IMR-90 (cell line): Measurements from ENCODE around the gene ADAMTSL2. TPM values are rescaled to one million over a fixed set of nuclear protein-coding genes. Genes with fewer than 3 reads are reported as not detected.

Source experiments
- ATAC-seq: fragments of 200-7000 bp; cut with Tn5 transposase; 2 replicates; pipeline ENCODE4 v1.9.1; 2020; ENCODE audit warnings: low read depth, mild to moderate bottlenecking, moderate library complexity
- BruUV-seq: library from RNA; stranded (reverse); fragments of 400-500 nt; replicated peaks from 2 replicates; lab custom pipeline; 2021; lab: Mats Ljungman, UMichigan
- CTCF ChIA-PET: fragments of 300-600 bp; formaldehyde crosslinking; extraction: SDS; loops from one replicate; lab custom pipeline; 2021; ENCODE audit warnings: antibody characterized with exemption; lab: Yijun Ruan, JAX
- POLR2A ChIA-PET: fragments of 300-600 bp; sonication (Branson Sonifier 250); formaldehyde crosslinking; loops from one replicate; lab custom pipeline; 2022; ENCODE audit warnings: antibody characterized with exemption; ENCODE audit not compliant: unreplicated experiment; lab: Charles Lee
- DNase-seq: peaks from one replicate; pipeline ENCODE4 v3.0.0; 2013
- H2AFZ ChIP-seq: replicated peaks from 2 replicates; pipeline ENCODE3; 2013; ENCODE audit warnings: low read length, mild to moderate bottlenecking; ENCODE audit not compliant: poor library complexity
- H2AK5ac ChIP-seq: 2 replicates; pipeline ENCODE4 v1.6.1; 2013; ENCODE audit warnings: low read depth, low read length, inconsistent platforms
- H2AK9ac ChIP-seq: replicated peaks from 2 replicates; pipeline ENCODE3; 2013; ENCODE audit warnings: mild to moderate bottlenecking, low read depth, low read length, moderate library complexity; ENCODE audit not compliant: poor library complexity
- H2BK120ac ChIP-seq: 2 replicates; pipeline ENCODE4 v1.6.1; 2013; ENCODE audit warnings: low read depth, low read length, inconsistent platforms
- H2BK15ac ChIP-seq: 3 replicates; pipeline ENCODE4 v1.6.1; 2013; ENCODE audit warnings: low read depth, low read length, inconsistent platforms
- H2BK20ac ChIP-seq: 2 replicates; pipeline ENCODE4 v1.6.1; 2013; ENCODE audit warnings: low read depth, mild to moderate bottlenecking, inconsistent platforms, low read length, moderate library complexity
- H2BK5ac ChIP-seq: 2 replicates; pipeline ENCODE4 v1.6.1; 2013; ENCODE audit warnings: mild to moderate bottlenecking, low read depth, low read length, inconsistent platforms; ENCODE audit not compliant: poor library complexity, severe bottlenecking
- H3K14ac ChIP-seq: replicated peaks from 2 replicates; pipeline ENCODE4 v1.6.1; 2013; ENCODE audit warnings: low read depth, low read length, inconsistent platforms
- H3K18ac ChIP-seq: 2 replicates; pipeline ENCODE4 v1.6.1; 2013; ENCODE audit warnings: low read depth, low read length, control low read depth
- H3K23ac ChIP-seq: 2 replicates; pipeline ENCODE4 v1.6.1; 2013; ENCODE audit warnings: low read depth, low read length, inconsistent platforms
- H3K27ac ChIP-seq: 2 replicates; pipeline ENCODE4 v1.5.1; 2013; ENCODE audit warnings: mild to moderate bottlenecking, control low read depth, low read length; ENCODE audit not compliant: insufficient read depth
- H3K27me3 ChIP-seq: 2 replicates; pipeline ENCODE4 v1.6.1; 2013; ENCODE audit warnings: low read length; ENCODE audit not compliant: control insufficient read depth, insufficient read depth
- H3K36me3 ChIP-seq: 2 replicates; pipeline ENCODE4 v1.6.1; 2013; ENCODE audit warnings: low read length, mixed read lengths; ENCODE audit not compliant: control insufficient read depth, insufficient read depth
- H3K4ac ChIP-seq: 2 replicates; pipeline ENCODE4 v1.6.1; 2013; ENCODE audit warnings: low read depth, low read length, inconsistent platforms
- H3K4me1 ChIP-seq: 2 replicates; pipeline ENCODE4 v1.6.1; 2013; ENCODE audit warnings: low read length, mixed read lengths; ENCODE audit not compliant: control insufficient read depth, insufficient read depth
- H3K4me2 ChIP-seq: 2 replicates; pipeline ENCODE4 v1.6.1; 2013; ENCODE audit warnings: low read depth, mild to moderate bottlenecking, control low read depth, low read length, moderate library complexity
- H3K4me3 ChIP-seq: 2 replicates; pipeline ENCODE4 v1.5.1; 2013; ENCODE audit warnings: low read depth, mild to moderate bottlenecking, control low read depth, low read length, moderate library complexity; ENCODE audit not compliant: insufficient read depth
- H3K56ac ChIP-seq: 2 replicates; pipeline ENCODE4 v1.6.1; 2013; ENCODE audit warnings: low read length, inconsistent platforms; ENCODE audit not compliant: insufficient read depth; ENCODE audit errors: extremely low read depth
- H3K79me1 ChIP-seq, 2 experiments: 2 replicates each; pipeline ENCODE4 v1.6.1; 2013; ENCODE audit warnings: low read length in 2 of 2, inconsistent platforms in 1 of 2, low read depth in 1 of 2
- H3K9ac ChIP-seq: 2 replicates; pipeline ENCODE4 v1.6.1; 2013; ENCODE audit warnings: low read depth, low read length, control low read depth
- H3K9me1 ChIP-seq: 2 replicates; pipeline ENCODE4 v1.6.1; 2013; ENCODE audit warnings: low read length, inconsistent platforms; ENCODE audit not compliant: insufficient read depth
- H3K9me3 ChIP-seq: 2 replicates; pipeline ENCODE4 v1.6.1; 2013; ENCODE audit warnings: low read length; ENCODE audit not compliant: control insufficient read depth, insufficient read depth
- H4K20me1 ChIP-seq: 2 replicates; pipeline ENCODE4 v1.6.1; 2013; ENCODE audit warnings: low read length, inconsistent platforms; ENCODE audit not compliant: insufficient read depth
- H4K5ac ChIP-seq: 2 replicates; pipeline ENCODE4 v1.6.1; 2013; ENCODE audit warnings: mild to moderate bottlenecking, low read depth, low read length, control low read depth
- H4K8ac ChIP-seq, 2 experiments: 2 replicates each; pipeline ENCODE4 v1.6.1; 2013; ENCODE audit warnings: low read depth in 2 of 2, low read length in 2 of 2, control low read depth in 1 of 2, inconsistent platforms in 1 of 2
- H4K91ac ChIP-seq: 2 replicates; pipeline ENCODE4 v1.6.1; 2013; ENCODE audit warnings: low read depth, low read length, inconsistent platforms; ENCODE audit not compliant: insufficient read depth
- BHLHE40 ChIP-seq: fragments of 150-350 bp; IDR thresholded peaks from 2 replicates; pipeline ENCODE4 v1.6.1; 2016; ENCODE audit warnings: mild to moderate bottlenecking, low read depth, low read length
- CEBPB ChIP-seq: IDR thresholded peaks from 2 replicates; pipeline ENCODE4 v1.6.1; 2012; ENCODE audit warnings: low read depth, low read length, improper control_type of control experiment
- CHD1 ChIP-seq: IDR thresholded peaks from 2 replicates; pipeline ENCODE4 v1.6.1; 2012; ENCODE audit warnings: low read depth, low read length, improper control_type of control experiment
- FOS ChIP-seq: fragments of 150-350 bp; IDR thresholded peaks from 2 replicates; pipeline ENCODE4 v1.6.1; 2016; ENCODE audit warnings: low read depth, low read length
- MAFK ChIP-seq: IDR thresholded peaks from 2 replicates; pipeline ENCODE4 v1.6.1; 2012; ENCODE audit warnings: low read depth, low read length, improper control_type of control experiment
- MXI1 ChIP-seq: IDR thresholded peaks from 2 replicates; pipeline ENCODE4 v1.6.1; 2012; ENCODE audit warnings: low read depth, mild to moderate bottlenecking, low read length, moderate library complexity, borderline replicate concordance
- POLR2A ChIP-seq: IDR thresholded peaks from 2 replicates; pipeline ENCODE4 v1.6.1; 2012; ENCODE audit warnings: mild to moderate bottlenecking, low read depth, low read length
- RAD21 ChIP-seq: IDR thresholded peaks from 2 replicates; pipeline ENCODE4 v1.6.1; 2012; ENCODE audit warnings: low read length, improper control_type of control experiment
- RCOR1 ChIP-seq: IDR thresholded peaks from 2 replicates; pipeline ENCODE4 v1.6.1; 2012; ENCODE audit warnings: mild to moderate bottlenecking, low read length, improper control_type of control experiment; ENCODE audit not compliant: insufficient replicate concordance
- RFX5 ChIP-seq: IDR thresholded peaks from 2 replicates; pipeline ENCODE4 v1.8.0; 2012; ENCODE audit warnings: low read depth, mild to moderate bottlenecking, low read length, moderate library complexity
- SMC3 ChIP-seq: fragments of 150-350 bp; IDR thresholded peaks from 2 replicates; pipeline ENCODE4 v1.6.1; 2016; ENCODE audit warnings: low read depth, mild to moderate bottlenecking, antibody characterized with exemption, low read length, moderate library complexity
- WGBS, 2 experiments: methylation state at CpG; one replicate each; pipeline versions ENCODE4 v1.1.5 to v1.1.7; 2013; ENCODE audit warnings: missing lambda C conversion rate in 2 of 2; ENCODE audit not compliant: insufficient read length in 1 of 2; ENCODE audit errors: extremely low coverage in 2 of 2; 5-methylcytosine and 5-hydroxymethylcytosine counted together
- dilution Hi-C: fragments of 300-500 bp; cut with HindIII; formaldehyde crosslinking; loops from one replicate; pipeline ENCODE4 v1.14.3; 2018; ENCODE audit warnings: low sequenced_read_pairs; ENCODE audit not compliant: unreplicated experiment
- in situ Hi-C: fragments of 300-500 bp; cut with MboI; formaldehyde crosslinking; loops from 3 replicates; pipeline ENCODE4 v1.14.3; 2019; ENCODE audit warnings: low sequenced_read_pairs, inconsistent platforms, mixed read lengths
- intact Hi-C: fragments of 100-400 bp; cut with micrococcal nuclease; formaldehyde crosslinking; loops from 2 replicates; pipeline ENCODE4 v1.10.0; 2022
- polyA plus RNA-seq, 3 experiments: library from polyadenylated mRNA; depleted of rRNA; stranded (reverse); fragments of >200 nt; gene quantifications; 2 replicates each; pipeline ENCODE4 v1.2.3, GENCODE V29; 2012; ENCODE audit warnings: low replicate concordance in 1 of 3
- total RNA-seq: library from RNA; depleted of rRNA; stranded (reverse); fragments of >200 nt; gene quantifications from 2 replicates; pipeline ENCODE4 v1.2.3, GENCODE V29; 2012
- TF ChIP-seq, protein P1 (sequence below): fragments of 150-350 bp; IDR thresholded peaks from 2 replicates; pipeline ENCODE4 v1.6.1; 2017; ENCODE audit warnings: mild to moderate bottlenecking, antibody characterized with exemption, low read length, low read depth
- TF ChIP-seq, protein P2 (sequence below): fragments of 150-350 bp; IDR thresholded peaks from 2 replicates; pipeline ENCODE4 v1.6.1; 2016; ENCODE audit warnings: low read depth, mild to moderate bottlenecking, low read length, moderate library complexity, borderline replicate concordance
- TF ChIP-seq, protein P3 (sequence below): conservative IDR thresholded peaks from 2 replicates; pipeline ENCODE4 v1.5.1; 2012; ENCODE audit warnings: mild to moderate bottlenecking, low read depth, low read length, improper control_type of control experiment

ADAMTSL2 gene
- total and polyA plus RNA-seq, 2 of the 4 experiments (the other 2 are of a cell fraction), result not detected

DNA sequence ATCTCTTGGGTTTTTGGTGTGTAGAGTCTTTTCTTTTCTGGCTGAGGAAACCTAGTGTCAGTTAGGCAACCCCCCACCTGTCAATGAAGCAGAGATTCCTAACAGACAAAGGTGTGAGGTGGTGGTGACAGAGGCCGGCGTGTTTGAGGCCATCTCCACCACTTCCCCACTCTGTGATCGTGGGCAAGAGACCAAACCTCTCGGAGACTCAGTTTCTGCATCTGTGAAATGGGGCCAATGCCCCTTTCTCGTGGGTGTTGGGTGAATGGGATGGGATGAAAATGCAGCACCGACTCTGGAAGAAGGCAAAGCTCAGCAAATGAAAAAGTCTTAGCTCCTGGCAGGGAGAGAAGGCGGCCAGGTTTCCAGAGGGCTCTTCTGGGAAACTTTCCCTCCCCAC is 73.9 kb downstream of the ADAMTSL2 start:
- no peaks in the 10 kb centered on the region for H3K4me1 ChIP-seq
- intact Hi-C loops (loop anchor here (10.0 kb wide), 1 partner anchor 116 kb away; no protein-coding TSS in a partner anchor), dilution Hi-C loops (no loop called here), in situ Hi-C loops (no loop called here)
- H2AK5ac ChIP-seq, result no peak overlapping the region
- H3K9me3 ChIP-seq, result no peaks in the 10 kb centered on the region
- no peak for DNase-seq
- no peaks in the 10 kb centered on the region for H3K79me1 ChIP-seq
- ATAC-seq, result no peak
- H3K23ac ChIP-seq, result no peak overlapping the region
- BruUV-seq, result no TSS peak
- H2BK20ac ChIP-seq, result no peak overlapping the region
- H3K27me3 ChIP-seq, result peaks cover 63% of the 10 kb centered on the region
- H2BK5ac ChIP-seq, result no peak overlapping the region
- H3K56ac ChIP-seq, result no peak overlapping the region
- H4K91ac ChIP-seq, result no peak overlapping the region
- H3K4me3 ChIP-seq, result no peak overlapping the region
- no peak overlapping the region for H4K8ac ChIP-seq
- no peak overlapping the region for H2BK15ac ChIP-seq
- no peak for TF ChIP-seq RCOR1
- TF ChIP-seq CHD1, result no peak
- TF ChIP-seq POLR2A, result no peak
- TF ChIP-seq BHLHE40, result no peak
- TF ChIP-seq, protein P1, sequence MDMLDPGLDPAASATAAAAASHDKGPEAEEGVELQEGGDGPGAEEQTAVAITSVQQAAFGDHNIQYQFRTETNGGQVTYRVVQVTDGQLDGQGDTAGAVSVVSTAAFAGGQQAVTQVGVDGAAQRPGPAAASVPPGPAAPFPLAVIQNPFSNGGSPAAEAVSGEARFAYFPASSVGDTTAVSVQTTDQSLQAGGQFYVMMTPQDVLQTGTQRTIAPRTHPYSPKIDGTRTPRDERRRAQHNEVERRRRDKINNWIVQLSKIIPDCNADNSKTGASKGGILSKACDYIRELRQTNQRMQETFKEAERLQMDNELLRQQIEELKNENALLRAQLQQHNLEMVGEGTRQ, result no peak
- no peak for TF ChIP-seq CEBPB
- TF ChIP-seq, protein P2, sequence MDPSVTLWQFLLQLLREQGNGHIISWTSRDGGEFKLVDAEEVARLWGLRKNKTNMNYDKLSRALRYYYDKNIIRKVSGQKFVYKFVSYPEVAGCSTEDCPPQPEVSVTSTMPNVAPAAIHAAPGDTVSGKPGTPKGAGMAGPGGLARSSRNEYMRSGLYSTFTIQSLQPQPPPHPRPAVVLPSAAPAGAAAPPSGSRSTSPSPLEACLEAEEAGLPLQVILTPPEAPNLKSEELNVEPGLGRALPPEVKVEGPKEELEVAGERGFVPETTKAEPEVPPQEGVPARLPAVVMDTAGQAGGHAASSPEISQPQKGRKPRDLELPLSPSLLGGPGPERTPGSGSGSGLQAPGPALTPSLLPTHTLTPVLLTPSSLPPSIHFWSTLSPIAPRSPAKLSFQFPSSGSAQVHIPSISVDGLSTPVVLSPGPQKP, result no peak
- no peak for TF ChIP-seq RAD21
- TF ChIP-seq FOS, result no peak
- no peak for TF ChIP-seq RFX5
- no peak for TF ChIP-seq SMC3
- TF ChIP-seq, protein P3, sequence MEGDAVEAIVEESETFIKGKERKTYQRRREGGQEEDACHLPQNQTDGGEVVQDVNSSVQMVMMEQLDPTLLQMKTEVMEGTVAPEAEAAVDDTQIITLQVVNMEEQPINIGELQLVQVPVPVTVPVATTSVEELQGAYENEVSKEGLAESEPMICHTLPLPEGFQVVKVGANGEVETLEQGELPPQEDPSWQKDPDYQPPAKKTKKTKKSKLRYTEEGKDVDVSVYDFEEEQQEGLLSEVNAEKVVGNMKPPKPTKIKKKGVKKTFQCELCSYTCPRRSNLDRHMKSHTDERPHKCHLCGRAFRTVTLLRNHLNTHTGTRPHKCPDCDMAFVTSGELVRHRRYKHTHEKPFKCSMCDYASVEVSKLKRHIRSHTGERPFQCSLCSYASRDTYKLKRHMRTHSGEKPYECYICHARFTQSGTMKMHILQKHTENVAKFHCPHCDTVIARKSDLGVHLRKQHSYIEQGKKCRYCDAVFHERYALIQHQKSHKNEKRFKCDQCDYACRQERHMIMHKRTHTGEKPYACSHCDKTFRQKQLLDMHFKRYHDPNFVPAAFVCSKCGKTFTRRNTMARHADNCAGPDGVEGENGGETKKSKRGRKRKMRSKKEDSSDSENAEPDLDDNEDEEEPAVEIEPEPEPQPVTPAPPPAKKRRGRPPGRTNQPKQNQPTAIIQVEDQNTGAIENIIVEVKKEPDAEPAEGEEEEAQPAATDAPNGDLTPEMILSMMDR, result no peak
- no peak for TF ChIP-seq MXI1
- TF ChIP-seq MAFK, result no peak
- no peak overlapping the region for H3K4me2 ChIP-seq
- POLR2A ChIA-PET, result no interaction called here
- no peaks in the 10 kb centered on the region for H4K20me1 ChIP-seq
- H2BK120ac ChIP-seq, result no peak overlapping the region
- no peaks in the 10 kb centered on the region for H3K9me1 ChIP-seq
- H3K9ac ChIP-seq, result no peak overlapping the region
- H3K36me3 ChIP-seq, result no peaks in the 10 kb centered on the region
- H4K5ac ChIP-seq, result no peak overlapping the region
- WGBS, 2 experiments, result no CpG with 5 or more reads among the region's 7 CpGs
- CTCF ChIA-PET, result no interaction called here
- H3K4ac ChIP-seq, result no peak overlapping the region
- H3K18ac ChIP-seq, result no peak overlapping the region
- no peak overlapping the region for H2AFZ ChIP-seq
- H2AK9ac ChIP-seq, result no peak overlapping the region
- no peak overlapping the region for H3K14ac ChIP-seq
- no peak overlapping the region for H3K27ac ChIP-seq
